GM23338 (cell line): ENCODE data around the gene CALY. TPM values are rescaled to one million over a fixed set of nuclear protein-coding genes. Genes with fewer than 3 reads are reported as not detected.

Source experiments
- ATAC-seq: fragments of 200-7000 bp; cut with Tn5 transposase; 3 replicates; pipeline ENCODE4 v1.9.1; 2020
- DNase-seq: peaks from one replicate; pipeline ENCODE4 v3.0.0-alpha.2; 2015; ENCODE audit warnings: low spot score
- H2AFZ ChIP-seq: fragments of 200-600 bp; sonication (generic); 2 replicates; pipeline ENCODE4 v1.8.0; 2016; ENCODE audit warnings: antibody characterized with exemption, mild to moderate bottlenecking, moderate library complexity
- H3F3A ChIP-seq: fragments of 200-600 bp; sonication (generic); replicated peaks from 2 replicates; pipeline ENCODE4 v1.8.0; 2017; ENCODE audit warnings: antibody characterized with exemption, mixed run types, low read depth
- H3K27ac ChIP-seq: fragments of 200-600 bp; sonication (generic); 2 replicates; pipeline ENCODE4 v1.6.1; 2016; ENCODE audit warnings: low read depth
- H3K27me3 ChIP-seq: fragments of 200-600 bp; sonication (generic); 2 replicates; pipeline ENCODE4 v1.8.0; 2016; ENCODE audit warnings: mild to moderate bottlenecking, mixed run types, moderate library complexity; ENCODE audit not compliant: insufficient read depth
- H3K36me3 ChIP-seq: fragments of 200-600 bp; sonication (generic); 2 replicates; pipeline ENCODE4 v1.8.0; 2016; ENCODE audit warnings: mild to moderate bottlenecking; ENCODE audit not compliant: insufficient read depth
- H3K4me1 ChIP-seq: fragments of 200-600 bp; sonication (generic); 2 replicates; pipeline ENCODE4 v1.8.0; 2016; ENCODE audit warnings: mild to moderate bottlenecking, moderate library complexity; ENCODE audit not compliant: insufficient read depth
- H3K4me2 ChIP-seq: fragments of 200-600 bp; sonication (generic); 2 replicates; pipeline ENCODE4 v1.7.1; 2017; ENCODE audit warnings: mixed run types
- H3K4me3 ChIP-seq: fragments of 200-600 bp; sonication (generic); 2 replicates; pipeline ENCODE4 v1.6.1; 2016; ENCODE audit warnings: mixed run types
- H3K79me2 ChIP-seq: fragments of 200-600 bp; sonication (generic); replicated peaks from 2 replicates; pipeline ENCODE4 v1.8.0; 2017; ENCODE audit warnings: mild to moderate bottlenecking; ENCODE audit not compliant: insufficient read depth
- H3K9me2 ChIP-seq: fragments of 200-600 bp; sonication (generic); 2 replicates; pipeline ENCODE4 v1.8.0; 2017; ENCODE audit not compliant: insufficient read depth
- H4K20me1 ChIP-seq: fragments of 200-600 bp; sonication (generic); replicated peaks from 2 replicates; pipeline ENCODE4 v1.8.0; 2017; ENCODE audit warnings: mild to moderate bottlenecking; ENCODE audit not compliant: insufficient read depth
- H3K27ac Mint-ChIP-seq: 2 replicates; pipeline ENCODE4 v1.8.0; 2020; ENCODE audit warnings: inconsistent platforms, mild to moderate bottlenecking, moderate library complexity, mixed read lengths
- H3K27me3 Mint-ChIP-seq: 3 replicates; pipeline ENCODE4 v1.8.0; 2022; ENCODE audit warnings: low read depth, mild to moderate bottlenecking, moderate library complexity, mixed read lengths, inconsistent platforms; ENCODE audit not compliant: insufficient read depth, poor library complexity
- H3K36me3 Mint-ChIP-seq: 3 replicates; pipeline ENCODE4 v1.8.0; 2021; ENCODE audit warnings: low read depth, mild to moderate bottlenecking, inconsistent platforms, moderate library complexity, mixed read lengths
- H3K4me1 Mint-ChIP-seq: 3 replicates; pipeline ENCODE4 v1.8.0; 2020; ENCODE audit warnings: mild to moderate bottlenecking, inconsistent platforms, mixed read lengths
- H3K4me3 Mint-ChIP-seq: 3 replicates; pipeline ENCODE4 v1.8.0; 2021; ENCODE audit warnings: moderate library complexity, mild to moderate bottlenecking, inconsistent platforms, mixed read lengths
- H3K9me3 Mint-ChIP-seq: 3 replicates; pipeline ENCODE4 v1.8.0; 2020; ENCODE audit warnings: moderate library complexity, mild to moderate bottlenecking, inconsistent platforms, mixed read lengths
- JUNB ChIP-seq: IDR thresholded peaks from one replicate; pipeline ENCODE4 v1.6.1; 2016; ENCODE audit warnings: antibody characterized with exemption; ENCODE audit not compliant: unreplicated experiment
- polyA plus RNA-seq: library from polyadenylated mRNA; unstranded; fragments of >200 nt; fragmentation: Nextera tagmentation; extraction: Ambion mirVana; gene quantifications from 2 replicates; pipeline ENCODE4 v1.2.1, GENCODE V29; 2016
- total RNA-seq: library from RNA; depleted of rRNA; stranded (reverse); fragments of >200 nt; shearing (Covaris generic); gene quantifications from 2 replicates; pipeline ENCODE4 v1.2.3, GENCODE V29; 2014
- TF ChIP-seq, protein P1 (sequence below): fragments of 250-450 bp; sonication (Bioruptor Pico); IDR thresholded peaks from 2 replicates; pipeline ENCODE4 v1.5.0; 2020; ENCODE audit warnings: mild to moderate bottlenecking, moderate library complexity

CALY gene
- total and polyA plus RNA-seq, 2 experiments from 2014 or later = 1.0 to 8.0 TPM

DNA sequence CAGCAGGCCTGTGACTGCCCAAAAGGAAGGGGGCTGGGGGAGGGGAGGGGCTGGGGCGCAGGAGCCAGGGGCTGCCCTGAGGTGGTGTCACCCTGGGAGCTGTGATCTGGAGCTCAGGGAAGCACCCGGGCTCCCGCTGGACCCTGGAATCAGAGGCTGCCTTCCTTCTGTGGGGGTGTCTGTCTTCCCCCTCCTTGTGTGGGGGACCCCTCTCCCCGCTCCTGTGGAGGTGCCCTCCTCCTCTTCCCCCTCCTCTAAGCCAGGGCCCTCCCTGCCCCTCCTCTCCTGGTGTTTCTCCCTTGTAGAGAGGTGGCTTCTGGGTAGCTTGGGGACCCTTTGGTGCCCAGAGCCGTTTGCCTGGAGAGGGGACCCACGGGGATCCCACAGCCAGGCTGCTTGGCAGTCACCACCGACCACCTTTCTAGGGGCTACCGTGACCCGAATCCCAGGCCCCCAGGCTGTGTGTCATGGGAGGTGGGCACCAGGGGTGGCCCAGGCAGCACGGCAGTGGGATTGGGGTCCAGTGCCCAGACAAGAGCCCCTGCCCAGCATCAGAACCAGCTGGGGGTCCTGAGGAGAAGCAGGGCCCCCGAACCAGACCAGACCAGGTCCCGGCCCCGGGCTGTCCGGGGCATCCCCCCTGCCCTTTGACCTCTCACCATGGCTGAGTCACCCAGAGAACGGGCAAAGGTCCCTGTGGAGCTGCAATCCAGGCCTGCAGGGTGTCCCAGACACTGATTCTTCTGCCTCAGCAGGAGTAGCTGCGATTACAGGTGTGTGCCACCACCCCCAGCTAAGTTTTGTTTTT, 11.2 kb upstream of the CALY start:
- Histone ChIP-seq H2AFZ (no peak overlapping the region), H3K4me3 (no peak overlapping the region), H3K9me2 (no peaks in the 10 kb centered on the region), H3K36me3 (no peaks in the 10 kb centered on the region), H3K4me2 (no peak overlapping the region; the same call in 1 of the 2 replicates), H4K20me1 (no peaks in the 10 kb centered on the region), H3K79me2 (no peaks in the 10 kb centered on the region), H3F3A (no peaks in the 10 kb centered on the region), H3K27me3 (no peaks in the 10 kb centered on the region), H3K4me1 (no peaks in the 10 kb centered on the region; the same call in 1 of the 2 replicates), H3K27ac (no peak overlapping the region)
- Mint-ChIP-seq H3K27me3 (peaks cover 27% of the 10 kb centered on the region), H3K36me3 (no peaks in the 10 kb centered on the region), H3K27ac (no peak overlapping the region), H3K4me1 (peaks cover 11% of the 10 kb centered on the region), H3K4me3 (no peak overlapping the region), H3K9me3 (no peaks in the 10 kb centered on the region)
- DNase-seq = no peak
- TF ChIP-seq, protein P1, sequence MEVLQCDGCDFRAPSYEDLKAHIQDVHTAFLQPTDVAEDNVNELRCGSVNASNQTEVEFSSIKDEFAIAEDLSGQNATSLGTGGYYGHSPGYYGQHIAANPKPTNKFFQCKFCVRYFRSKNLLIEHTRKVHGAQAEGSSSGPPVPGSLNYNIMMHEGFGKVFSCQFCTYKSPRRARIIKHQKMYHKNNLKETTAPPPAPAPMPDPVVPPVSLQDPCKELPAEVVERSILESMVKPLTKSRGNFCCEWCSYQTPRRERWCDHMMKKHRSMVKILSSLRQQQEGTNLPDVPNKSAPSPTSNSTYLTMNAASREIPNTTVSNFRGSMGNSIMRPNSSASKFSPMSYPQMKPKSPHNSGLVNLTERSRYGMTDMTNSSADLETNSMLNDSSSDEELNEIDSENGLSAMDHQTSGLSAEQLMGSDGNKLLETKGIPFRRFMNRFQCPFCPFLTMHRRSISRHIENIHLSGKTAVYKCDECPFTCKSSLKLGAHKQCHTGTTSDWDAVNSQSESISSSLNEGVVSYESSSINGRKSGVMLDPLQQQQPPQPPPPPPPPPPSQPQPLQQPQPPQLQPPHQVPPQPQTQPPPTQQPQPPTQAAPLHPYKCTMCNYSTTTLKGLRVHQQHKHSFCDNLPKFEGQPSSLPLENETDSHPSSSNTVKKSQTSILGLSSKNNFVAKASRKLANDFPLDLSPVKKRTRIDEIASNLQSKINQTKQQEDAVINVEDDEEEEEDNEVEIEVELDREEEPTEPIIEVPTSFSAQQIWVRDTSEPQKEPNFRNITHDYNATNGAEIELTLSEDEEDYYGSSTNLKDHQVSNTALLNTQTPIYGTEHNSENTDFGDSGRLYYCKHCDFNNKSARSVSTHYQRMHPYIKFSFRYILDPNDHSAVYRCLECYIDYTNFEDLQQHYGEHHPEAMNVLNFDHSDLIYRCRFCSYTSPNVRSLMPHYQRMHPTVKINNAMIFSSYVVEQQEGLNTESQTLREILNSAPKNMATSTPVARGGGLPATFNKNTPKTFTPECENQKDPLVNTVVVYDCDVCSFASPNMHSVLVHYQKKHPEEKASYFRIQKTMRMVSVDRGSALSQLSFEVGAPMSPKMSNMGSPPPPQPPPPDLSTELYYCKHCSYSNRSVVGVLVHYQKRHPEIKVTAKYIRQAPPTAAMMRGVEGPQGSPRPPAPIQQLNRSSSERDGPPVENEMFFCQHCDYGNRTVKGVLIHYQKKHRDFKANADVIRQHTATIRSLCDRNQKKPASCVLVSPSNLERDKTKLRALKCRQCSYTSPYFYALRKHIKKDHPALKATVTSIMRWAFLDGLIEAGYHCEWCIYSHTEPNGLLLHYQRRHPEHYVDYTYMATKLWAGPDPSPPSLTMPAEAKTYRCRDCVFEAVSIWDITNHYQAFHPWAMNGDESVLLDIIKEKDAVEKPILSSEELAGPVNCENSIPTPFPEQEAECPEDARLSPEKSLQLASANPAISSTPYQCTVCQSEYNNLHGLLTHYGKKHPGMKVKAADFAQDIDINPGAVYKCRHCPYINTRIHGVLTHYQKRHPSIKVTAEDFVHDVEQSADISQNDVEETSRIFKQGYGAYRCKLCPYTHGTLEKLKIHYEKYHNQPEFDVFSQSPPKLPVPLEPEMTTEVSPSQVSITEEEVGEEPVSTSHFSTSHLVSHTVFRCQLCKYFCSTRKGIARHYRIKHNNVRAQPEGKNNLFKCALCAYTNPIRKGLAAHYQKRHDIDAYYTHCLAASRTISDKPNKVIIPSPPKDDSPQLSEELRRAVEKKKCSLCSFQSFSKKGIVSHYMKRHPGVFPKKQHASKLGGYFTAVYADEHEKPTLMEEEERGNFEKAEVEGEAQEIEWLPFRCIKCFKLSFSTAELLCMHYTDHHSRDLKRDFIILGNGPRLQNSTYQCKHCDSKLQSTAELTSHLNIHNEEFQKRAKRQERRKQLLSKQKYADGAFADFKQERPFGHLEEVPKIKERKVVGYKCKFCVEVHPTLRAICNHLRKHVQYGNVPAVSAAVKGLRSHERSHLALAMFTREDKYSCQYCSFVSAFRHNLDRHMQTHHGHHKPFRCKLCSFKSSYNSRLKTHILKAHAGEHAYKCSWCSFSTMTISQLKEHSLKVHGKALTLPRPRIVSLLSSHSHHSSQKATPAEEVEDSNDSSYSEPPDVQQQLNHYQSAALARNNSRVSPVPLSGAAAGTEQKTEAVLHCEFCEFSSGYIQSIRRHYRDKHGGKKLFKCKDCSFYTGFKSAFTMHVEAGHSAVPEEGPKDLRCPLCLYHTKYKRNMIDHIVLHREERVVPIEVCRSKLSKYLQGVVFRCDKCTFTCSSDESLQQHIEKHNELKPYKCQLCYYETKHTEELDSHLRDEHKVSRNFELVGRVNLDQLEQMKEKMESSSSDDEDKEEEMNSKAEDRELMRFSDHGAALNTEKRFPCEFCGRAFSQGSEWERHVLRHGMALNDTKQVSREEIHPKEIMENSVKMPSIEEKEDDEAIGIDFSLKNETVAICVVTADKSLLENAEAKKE (CRISPR knock-in tag) = no peak
- peak; percentile 3 for ATAC-seq

GRCh38 chr10:133346413-133346812, 9.7 kb upstream of the CALY start:
- Mint-ChIP-seq H3K4me1 (peaks cover 11% of the 10 kb centered on the region), H3K27me3 (peaks cover 19% of the 10 kb centered on the region), H3K9me3 (peaks cover 5% of the 10 kb centered on the region; the same call in 2 of the 3 replicates), H3K36me3 (no peaks in the 10 kb centered on the region), H3K4me3 (no peak overlapping the region), H3K27ac (no peak overlapping the region)
- H4K20me1 ChIP-seq = no peaks in the 10 kb centered on the region
- peak; percentile 37 for DNase-seq
- H3K27me3 ChIP-seq = no peaks in the 10 kb centered on the region
- H3K4me2 ChIP-seq = no peak overlapping the region
- H3K79me2 ChIP-seq = no peaks in the 10 kb centered on the region
- no peak overlapping the region for H3K27ac ChIP-seq
- ATAC-seq = peak; percentile 3; the same call in 1 of the 3 replicates
- no peak overlapping the region for H2AFZ ChIP-seq
- H3K9me2 ChIP-seq = no peaks in the 10 kb centered on the region
- no peaks in the 10 kb centered on the region for H3K36me3 ChIP-seq
- H3K4me1 ChIP-seq = no peaks in the 10 kb centered on the region; the same call in 1 of the 2 replicates
- H3F3A ChIP-seq = no peaks in the 10 kb centered on the region
- no peak overlapping the region for H3K4me3 ChIP-seq
- TF ChIP-seq, protein P1 (CRISPR knock-in tag) = no peak
- no peak for TF ChIP-seq JUNB
